ENCODE data around the gene ADAMTS17.

The ADAMTS17 gene

GRCh38 chr15:100170291-100171210 is 171.2 kb downstream of the ADAMTS17 start:
- peak; percentile 19 to 38 for DNase-seq (ENCODE audit: low read depth in 2 of 2)

- DNase-seq (ENCODE audit: low read depth in 2 of 2): no peak
Observed at GRCh38 chr15:100169615-100170290, 172.0 kb downstream of the ADAMTS17 start.

GRCh38 chr15:100168787-100169186 is 173.0 kb downstream of the ADAMTS17 start:
- DNase-seq (ENCODE audit: low read depth in 2 of 2): no peak

GRCh38 chr15:100167884-100168375 is 173.8 kb downstream of the ADAMTS17 start:
- DNase-seq (ENCODE audit: low read depth in 2 of 2): no peak

GRCh38 chr15:100166313-100166712 is 175.5 kb downstream of the ADAMTS17 start:
- no peak for DNase-seq (ENCODE audit: low read depth in 2 of 2)

- no peak for DNase-seq (ENCODE audit: low read depth in 2 of 2)
Observed at GRCh38 chr15:100163961-100164360, 177.8 kb downstream of the ADAMTS17 start.

- DNase-seq (ENCODE audit: low read depth in 2 of 2): no peak
Observed at GRCh38 chr15:100160953-100161352, 180.8 kb downstream of the ADAMTS17 start.

GRCh38 chr15:100159436-100159835 is 182.3 kb downstream of the ADAMTS17 start:
- no peak for DNase-seq (ENCODE audit: low read depth in 2 of 2)

GRCh38 chr15:100158356-100158755 is 183.4 kb downstream of the ADAMTS17 start:
- DNase-seq (ENCODE audit: low read depth in 2 of 2): no peak

- DNase-seq (ENCODE audit: low read depth in 2 of 2): no peak
Observed at GRCh38 chr15:100156201-100156600, 185.6 kb downstream of the ADAMTS17 start.

GRCh38 chr15:100154338-100154737 is 187.4 kb downstream of the ADAMTS17 start:
- no peak for DNase-seq (ENCODE audit: low read depth in 2 of 2)

- DNase-seq (ENCODE audit: low read depth in 2 of 2): no peak
Observed at GRCh38 chr15:100152463-100152862, 189.3 kb downstream of the ADAMTS17 start.

- DNase-seq (ENCODE audit: low read depth in 2 of 2): no peak
Observed at GRCh38 chr15:100150906-100151305, 190.9 kb downstream of the ADAMTS17 start.

- no peak for DNase-seq (ENCODE audit: low read depth in 2 of 2)
Observed at GRCh38 chr15:100147828-100148227, 193.9 kb downstream of the ADAMTS17 start.

GRCh38 chr15:100143378-100143777 is 198.4 kb downstream of the ADAMTS17 start:
- no peak for DNase-seq (ENCODE audit: low read depth in 2 of 2)

GRCh38 chr15:100141311-100142001 is 200.3 kb downstream of the ADAMTS17 start:
- DNase-seq (ENCODE audit: low read depth in 2 of 2): no peak

GRCh38 chr15:100140527-100141308 is 201.1 kb downstream of the ADAMTS17 start:
- DNase-seq (ENCODE audit: low read depth in 2 of 2): no peak

- no peak for DNase-seq (ENCODE audit: low read depth in 2 of 2)
Observed at GRCh38 chr15:100134586-100134985, 207.2 kb downstream of the ADAMTS17 start.

GRCh38 chr15:100134089-100134583 is 207.6 kb downstream of the ADAMTS17 start:
- no peak for DNase-seq (ENCODE audit: low read depth in 2 of 2)

- DNase-seq (ENCODE audit: low read depth in 2 of 2): no peak
Observed at GRCh38 chr15:100133001-100133400, 208.8 kb downstream of the ADAMTS17 start.

GRCh38 chr15:100132309-100132708 is 209.5 kb downstream of the ADAMTS17 start:
- DNase-seq (ENCODE audit: low read depth in 2 of 2): no peak
